K562 (cell line): ENCODE measurements around the gene ELMO3. TPM values are rescaled to one million over a fixed set of nuclear protein-coding genes. Genes with fewer than 3 reads are reported as not detected.

Experiments
- ATAC-seq: fragments of 200-7000 bp; cut with Tn5 transposase; 3 replicates; pipeline ENCODE4 v1.9.1; 2020; ENCODE audit warnings: moderate library complexity
- BruUV-seq: library from RNA; stranded (reverse); fragments of 400-500 nt; replicated peaks from 2 replicates; lab custom pipeline; 2021; lab: Mats Ljungman, UMichigan
- CTCF ChIA-PET: fragments of 300-600 bp; formaldehyde crosslinking; extraction: SDS; loops from one replicate; lab custom pipeline; 2021; ENCODE audit warnings: low intra/inter-chr PET ratio; lab: Yijun Ruan, JAX
- POLR2A ChIA-PET: fragments of 300-600, 350-650 bp; sonication (Branson Sonifier 250); formaldehyde crosslinking; extraction: SDS; loops from one replicate; lab custom pipeline; 2021; ENCODE audit warnings: antibody characterized with exemption, inconsistent platforms; lab: Yijun Ruan, JAX
- DNase-seq, 4 experiments: peaks; one replicate each; pipeline versions ENCODE4 v3.0.0 to v3.0.0-alpha.2; 2011 to 2018; ENCODE audit warnings: low spot score in 3 of 4, mixed read lengths in 3 of 4; ENCODE audit errors: extremely low read depth in 1 of 4
- FAIRE-seq: peaks from 2 replicates; lab custom pipeline; 2011; peaks lifted over from hg19 to GRCh38; lab: Jason Lieb, UNC
- H2AFZ ChIP-seq: 2 replicates; pipeline ENCODE4 v1.6.0; 2011; ENCODE audit warnings: low read depth, low read length, control low read depth, inconsistent platforms
- H3K27ac ChIP-seq: fragments of 200-600 bp; 3 replicates; pipeline ENCODE4 v1.8.0; 2011; ENCODE audit warnings: low read depth, mild to moderate bottlenecking, control low read depth, inconsistent platforms, low read length, moderate library complexity, mixed read lengths; ENCODE audit errors: extremely low read depth
- H3K27me3 ChIP-seq, 2 experiments: fragments of 300-600 bp in 1 of 2; 2 replicates in 1 of 2; 3 replicates in 1 of 2; pipeline versions ENCODE4 v1.6.0 to v1.8.0; 2011; ENCODE audit warnings: inconsistent platforms in 2 of 2, low read length in 2 of 2, mild to moderate bottlenecking in 1 of 2, mixed read lengths in 1 of 2, moderate library complexity in 1 of 2; ENCODE audit not compliant: control insufficient read depth in 2 of 2, insufficient read depth in 2 of 2
- H3K36me3 ChIP-seq: fragments of 300-600 bp; 3 replicates; pipeline ENCODE4 v1.8.0; 2011; ENCODE audit warnings: mild to moderate bottlenecking, low read length, inconsistent platforms; ENCODE audit not compliant: control insufficient read depth, insufficient read depth
- H3K4me1 ChIP-seq, 2 experiments: fragments of 200-600 bp in 1 of 2; replicated peaks in 1 of 2; 2 replicates in 1 of 2; 3 replicates in 1 of 2; pipeline versions ENCODE4 v1.5.1 to v1.8.0; 2011; ENCODE audit warnings: inconsistent platforms in 2 of 2, low read length in 2 of 2, mild to moderate bottlenecking in 1 of 2, mixed read lengths in 1 of 2, moderate library complexity in 1 of 2; ENCODE audit not compliant: control insufficient read depth in 2 of 2, insufficient read depth in 2 of 2
- H3K4me2 ChIP-seq: 2 replicates; pipeline ENCODE4 v1.6.1; 2011; ENCODE audit warnings: low read length, control low read depth, inconsistent platforms, mixed read lengths; ENCODE audit not compliant: insufficient read depth
- H3K4me3 ChIP-seq: fragments of 200-600 bp; sonication (generic), shearing (Covaris generic); 2 replicates; pipeline ENCODE4 v1.5.1; 2016; ENCODE audit warnings: control low read depth, inconsistent platforms
- H3K79me2 ChIP-seq: fragments of 200-600 bp; 3 replicates; pipeline ENCODE4 v1.8.0; 2011; ENCODE audit warnings: low read length, inconsistent platforms; ENCODE audit not compliant: control insufficient read depth, insufficient read depth
- H3K9ac ChIP-seq, 2 experiments: 2 replicates each; pipeline versions ENCODE4 v1.6.0 to v1.6.1; 2011; ENCODE audit warnings: low read depth in 2 of 2, low read length in 2 of 2, control low read depth in 1 of 2, inconsistent platforms in 1 of 2, mild to moderate bottlenecking in 1 of 2, mixed read lengths in 1 of 2; ENCODE audit not compliant: insufficient read depth in 1 of 2
- H3K9me1 ChIP-seq: one replicate; pipeline ENCODE4 v1.6.0; 2011; ENCODE audit warnings: inconsistent platforms, mild to moderate bottlenecking, low read length, moderate library complexity; ENCODE audit not compliant: control insufficient read depth, insufficient read depth
- H3K9me3 ChIP-seq: replicated peaks from 2 replicates; pipeline ENCODE4 v1.5.1; 2011; ENCODE audit warnings: low read depth, low read length, inconsistent platforms; ENCODE audit not compliant: control insufficient read depth, insufficient read depth
- H4K20me1 ChIP-seq: replicated peaks from 2 replicates; pipeline ENCODE4 v1.6.1; 2011; ENCODE audit warnings: low read length, inconsistent platforms, mixed read lengths; ENCODE audit not compliant: control insufficient read depth, insufficient read depth
- C11orf30 ChIP-seq: fragments of 450-650 bp; IDR thresholded peaks from 2 replicates; pipeline ENCODE4 v1.6.1; 2016; ENCODE audit warnings: low read depth, mild to moderate bottlenecking
- DACH1 ChIP-seq: fragments of 450-650 bp; IDR thresholded peaks from 2 replicates; pipeline ENCODE4 v1.6.1; 2018; ENCODE audit not compliant: partially characterized antibody
- FOXK1 ChIP-seq: sonication (generic); formaldehyde crosslinking; IDR thresholded peaks from 2 replicates; pipeline ENCODE4 v1.8.0; 2022; ENCODE audit warnings: missing genetic modification reagents, mild to moderate bottlenecking, borderline replicate concordance
- KDM5B ChIP-seq: fragments of 200-600 bp; sonication (generic); IDR thresholded peaks from 2 replicates; pipeline ENCODE4 v1.6.1; 2012; ENCODE audit warnings: low read depth, mild to moderate bottlenecking, moderate library complexity, low read length, control low read depth, inconsistent platforms; ENCODE audit not compliant: insufficient replicate concordance
- NFE2 ChIP-seq: IDR thresholded peaks from 2 replicates; pipeline ENCODE4 v1.6.1; 2014; ENCODE audit warnings: antibody characterized with exemption, low read depth
- NONO ChIP-seq, 2 experiments: fragments of 200-400 bp in 1 of 2; fragments of 450-650 bp in 1 of 2; formaldehyde crosslinking in 1 of 2; IDR thresholded peaks; 2 replicates each; pipeline ENCODE4 v1.6.1; 2017; ENCODE audit warnings: low read depth in 2 of 2, mild to moderate bottlenecking in 2 of 2, moderate library complexity in 2 of 2, low read length in 1 of 2
- POLR2B ChIP-seq: fragments of 450-650 bp; IDR thresholded peaks from 2 replicates; pipeline ENCODE4 v1.6.1; 2018; ENCODE audit warnings: low read depth; ENCODE audit not compliant: partially characterized antibody
- POLR2G ChIP-seq: fragments of 200-400 bp; formaldehyde crosslinking; IDR thresholded peaks from 2 replicates; pipeline ENCODE4 v1.6.1; 2017; ENCODE audit warnings: low read depth, mild to moderate bottlenecking, antibody characterized with exemption, low read length, moderate library complexity
- POU5F1 ChIP-seq: fragments of 150-350 bp; IDR thresholded peaks from 2 replicates; pipeline ENCODE4 v1.6.1; 2014; ENCODE audit warnings: borderline replicate concordance, low read length, low read depth, mild to moderate bottlenecking; ENCODE audit not compliant: partially characterized antibody
- SMAD4 ChIP-seq: fragments of 250-450 bp; sonication (Bioruptor Pico); conservative IDR thresholded peaks from 2 replicates; pipeline ENCODE4 v1.8.0; 2021; ENCODE audit warnings: inconsistent platforms, mild to moderate bottlenecking, moderate library complexity
- ZFX ChIP-seq: sonication (generic); formaldehyde crosslinking; IDR thresholded peaks from 2 replicates; pipeline ENCODE4 v1.8.0; 2022; ENCODE audit warnings: mild to moderate bottlenecking, missing genetic modification reagents, moderate library complexity
- WGBS: fragments of 100-300 bp; shearing (Covaris generic); methylation state at CpG from one replicate; pipeline ENCODE4 v1.1.6; 2016; ENCODE audit warnings: low coverage, mixed read lengths; ENCODE audit not compliant: insufficient coverage; ENCODE audit errors: missing lambda C conversion rate; 5-methylcytosine and 5-hydroxymethylcytosine counted together
- in situ Hi-C: fragments of 300-500 bp; cut with MboI; formaldehyde crosslinking; loops from 4 replicates; pipeline ENCODE4 v1.15.0; 2018; ENCODE audit warnings: inconsistent platforms, mixed read lengths
- intact Hi-C: fragments of 100-400 bp; cut with micrococcal nuclease; formaldehyde crosslinking; loops from 2 replicates; pipeline ENCODE4 v1.14.2; 2022
- polyA plus RNA-seq, 8 experiments: library from polyadenylated mRNA; depleted of rRNA in 4 of 8; stranded (reverse) in 5 of 8; unstranded in 3 of 8; fragments of >200 nt; fragmentation: Nextera tagmentation in 2 of 8; fragmentation: Illumina TruSeq in 1 of 8; extraction: Ambion mirVana in 2 of 8; extraction: Trizol in 1 of 8; gene quantifications; 2 replicates each; pipeline versions ENCODE4 v1.2.1 to v1.2.3, GENCODE V29; 2011 to 2014; ENCODE audit warnings: inconsistent platforms in 1 of 8, missing spikeins in 1 of 8
- total RNA-seq, 7 experiments: library from RNA; depleted of rRNA in 6 of 7; stranded (reverse); fragments of >200 nt in 6 of 7; fragmentation: Illumina TruSeq in 2 of 7; extraction: Trizol in 2 of 7; gene quantifications; 2 replicates each; pipeline versions ENCODE4 v1.2.1 to v1.2.3, GENCODE V29; 2011 to 2021; ENCODE audit warnings: low replicate concordance in 1 of 7
- TF ChIP-seq, protein P1 (sequence below): fragments of 450-650 bp; IDR thresholded peaks from 2 replicates; pipeline ENCODE4 v1.6.1; 2016; ENCODE audit warnings: borderline replicate concordance
- TF ChIP-seq, protein P2 (sequence below): fragments of 450-650 bp; IDR thresholded peaks from one replicate; pipeline ENCODE4 v1.6.1; 2018; ENCODE audit warnings: mild to moderate bottlenecking, moderate library complexity; ENCODE audit not compliant: partially characterized antibody

The ELMO3 gene
- total and polyA plus RNA-seq, 9 of the 15 experiments (the other 6 are each of a cell fraction or from before 2014, with no cell fraction given): 0.04 to 5.1 (median 1.5) TPM

DNA sequence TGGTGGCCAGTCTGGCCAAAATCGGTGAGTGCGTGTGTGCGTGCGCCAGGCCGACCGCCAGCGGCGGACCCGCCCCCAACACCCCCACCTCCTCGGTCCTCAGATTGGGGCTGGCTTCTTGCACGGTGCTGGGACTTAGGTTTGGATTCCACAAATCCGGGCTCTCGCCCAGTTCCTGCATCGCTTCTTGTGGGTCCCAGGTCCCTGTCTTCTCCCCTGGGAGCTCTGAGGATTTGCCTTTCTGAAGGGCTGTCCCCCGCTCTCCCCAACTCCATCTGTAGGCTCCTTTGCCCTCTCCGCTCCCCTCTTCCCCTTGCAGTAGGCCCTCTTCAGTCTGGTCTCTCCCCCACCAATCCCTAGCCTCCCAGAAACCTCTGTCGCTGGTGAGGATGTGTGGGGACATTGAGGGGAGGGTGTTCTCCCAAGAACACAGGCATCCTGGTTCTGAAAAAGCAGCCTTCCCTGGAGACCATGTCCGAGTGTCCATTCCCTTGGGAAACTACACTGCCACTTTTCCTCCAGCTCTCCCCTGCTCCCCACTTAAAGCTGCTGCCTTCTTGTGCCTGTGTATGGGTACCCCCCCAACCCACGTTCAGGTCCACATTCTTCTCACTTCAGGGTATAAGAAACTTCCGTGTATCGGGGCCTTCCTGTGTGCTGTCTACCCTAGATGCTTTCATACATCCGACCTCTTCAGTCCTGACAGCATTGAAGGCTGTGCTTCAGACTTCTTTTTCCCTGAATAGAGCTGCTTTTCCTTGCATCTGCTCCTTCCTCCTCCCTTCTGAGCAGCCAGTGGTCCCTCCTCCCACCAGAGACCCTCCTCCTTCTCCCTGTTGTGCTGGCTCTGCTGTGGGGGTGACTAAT, 50.5 kb downstream of the ELMO3 start (continued):
- TF ChIP-seq SMAD4 (CRISPR knock-in tag) (0 out of 2 replicates have a peak, but pooled peaks have one; percentile 0), POLR2G (peak; percentile 20; the same call in 1 of the 2 replicates), FOXK1 (CRISPR knock-in tag) (no peak), DACH1 (no peak)

DNA sequence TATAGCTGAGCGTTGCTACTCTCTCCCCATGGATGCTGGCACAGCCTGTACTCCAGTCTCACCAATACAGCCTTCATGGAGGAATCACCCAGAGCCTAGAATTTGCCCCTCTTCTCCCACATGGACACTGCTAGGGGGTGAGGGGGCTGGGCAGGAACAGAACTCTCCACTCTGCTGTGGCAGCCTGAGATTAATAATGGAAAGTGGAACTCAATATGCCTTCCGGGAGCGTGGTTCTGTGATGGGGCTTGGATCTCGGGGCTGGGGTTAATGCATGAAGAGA, 51.1 kb downstream of the ELMO3 start:
- no TSS peak for BruUV-seq
- DNase-seq (no peak), ATAC-seq (no peak), FAIRE-seq (no peak)
- H3K79me2 ChIP-seq: peaks cover 23% of the 10 kb centered on the region
- H3K36me3 ChIP-seq: peaks cover 4% of the 10 kb centered on the region; the same call in 1 of the 3 replicates
- no peak overlapping the region for H3K27ac ChIP-seq
- TF ChIP-seq KDM5B: no peak
- TF ChIP-seq NONO (IDR thresholded peaks at IDR 0.05; ENCODE audit: low read depth in 2 of 2, low read length in 1 of 2): no peak
- TF ChIP-seq C11orf30: no peak
- no peak for TF ChIP-seq POLR2B
- TF ChIP-seq NFE2: no peak
- TF ChIP-seq, protein P1, sequence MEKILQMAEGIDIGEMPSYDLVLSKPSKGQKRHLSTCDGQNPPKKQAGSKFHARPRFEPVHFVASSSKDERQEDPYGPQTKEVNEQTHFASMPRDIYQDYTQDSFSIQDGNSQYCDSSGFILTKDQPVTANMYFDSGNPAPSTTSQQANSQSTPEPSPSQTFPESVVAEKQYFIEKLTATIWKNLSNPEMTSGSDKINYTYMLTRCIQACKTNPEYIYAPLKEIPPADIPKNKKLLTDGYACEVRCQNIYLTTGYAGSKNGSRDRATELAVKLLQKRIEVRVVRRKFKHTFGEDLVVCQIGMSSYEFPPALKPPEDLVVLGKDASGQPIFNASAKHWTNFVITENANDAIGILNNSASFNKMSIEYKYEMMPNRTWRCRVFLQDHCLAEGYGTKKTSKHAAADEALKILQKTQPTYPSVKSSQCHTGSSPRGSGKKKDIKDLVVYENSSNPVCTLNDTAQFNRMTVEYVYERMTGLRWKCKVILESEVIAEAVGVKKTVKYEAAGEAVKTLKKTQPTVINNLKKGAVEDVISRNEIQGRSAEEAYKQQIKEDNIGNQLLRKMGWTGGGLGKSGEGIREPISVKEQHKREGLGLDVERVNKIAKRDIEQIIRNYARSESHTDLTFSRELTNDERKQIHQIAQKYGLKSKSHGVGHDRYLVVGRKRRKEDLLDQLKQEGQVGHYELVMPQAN: no peak
- TF ChIP-seq POU5F1: no peak
- TF ChIP-seq, protein P2, sequence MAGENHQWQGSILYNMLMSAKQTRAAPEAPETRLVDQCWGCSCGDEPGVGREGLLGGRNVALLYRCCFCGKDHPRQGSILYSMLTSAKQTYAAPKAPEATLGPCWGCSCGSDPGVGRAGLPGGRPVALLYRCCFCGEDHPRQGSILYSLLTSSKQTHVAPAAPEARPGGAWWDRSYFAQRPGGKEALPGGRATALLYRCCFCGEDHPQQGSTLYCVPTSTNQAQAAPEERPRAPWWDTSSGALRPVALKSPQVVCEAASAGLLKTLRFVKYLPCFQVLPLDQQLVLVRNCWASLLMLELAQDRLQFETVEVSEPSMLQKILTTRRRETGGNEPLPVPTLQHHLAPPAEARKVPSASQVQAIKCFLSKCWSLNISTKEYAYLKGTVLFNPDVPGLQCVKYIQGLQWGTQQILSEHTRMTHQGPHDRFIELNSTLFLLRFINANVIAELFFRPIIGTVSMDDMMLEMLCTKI: no peak
- peak; percentile 10; the same call in 1 of the 2 replicates for TF ChIP-seq ZFX (CRISPR knock-in tag)
- ChIA-PET CTCF (no interaction called here), POLR2A (interaction anchor here (1.1 kb wide), 1 partner anchor 8 kb away, joined by 3 read pairs; no protein-coding TSS in a partner anchor)
- H3K9me1 ChIP-seq: no peaks in the 10 kb centered on the region
- no peak overlapping the region for H3K4me3 ChIP-seq
- H2AFZ ChIP-seq: peak overlapping the region; percentile 11; the same call in 1 of the 2 replicates
- H3K4me1 ChIP-seq: peaks cover 29 to 53% of the 10 kb centered on the region in 2 experiments
- no peaks in the 10 kb centered on the region for H3K9me3 ChIP-seq
- no peaks in the 10 kb centered on the region for H4K20me1 ChIP-seq
- H3K9ac ChIP-seq: peak overlapping the region in 1 of 2 experiments; percentile 76; a peak in 1 of 4 replicates
- peak overlapping the region; percentile 76 for H3K4me2 ChIP-seq
- intact Hi-C loops (no loop called here), in situ Hi-C loops (loop anchor here (5.0 kb wide), 1 partner anchor 92 kb away; no protein-coding TSS in a partner anchor)
- WGBS: 53% methylated on average over 4 of the region's 4 CpGs
- no peaks in the 10 kb centered on the region for H3K27me3 ChIP-seq
